Esophagus muscularis mucosa (tissue), 4 donors: ENCODE results near the gene CARMIL1. TPM values are rescaled to one million over a fixed set of nuclear protein-coding genes. Genes with fewer than 3 reads are reported as not detected.

Source experiments
- DNase-seq: peaks from one replicate; pipeline ENCODE4 v3.0.0-alpha.2; 2017; ENCODE audit errors: extremely low spot score
- H3K27ac ChIP-seq, 4 donors: fragments of 200-600 bp; sonication (generic); replicated peaks in 1 of 4; 1 replicate in 3 of 4; 2 replicates in 1 of 4; pipeline ENCODE4 v1.5.1; 2016 to 2019; ENCODE audit warnings: mild to moderate bottlenecking in 1 of 4
- H3K27me3 ChIP-seq, 4 donors: fragments of 200-600 bp; sonication (generic); one replicate each; pipeline versions ENCODE4 v1.5.1 to v1.6.0; 2016 to 2019
- H3K36me3 ChIP-seq, 4 donors: fragments of 200-600 bp; sonication (generic); one replicate each; pipeline ENCODE4 v1.5.1; 2016 to 2019
- H3K4me1 ChIP-seq, 4 donors: fragments of 200-600 bp; sonication (generic); one replicate each; pipeline ENCODE4 v1.5.1; 2016 to 2019
- H3K4me3 ChIP-seq, 4 donors: fragments of 200-600 bp; sonication (generic); 1 replicate in 2 of 4; 2 replicates in 2 of 4; pipeline ENCODE4 v1.5.1; 2016 to 2019; ENCODE audit warnings: mild to moderate bottlenecking in 4 of 4, moderate library complexity in 1 of 4
- H3K9me3 ChIP-seq, 4 donors: fragments of 200-600 bp; sonication (generic); 1 replicate in 3 of 4; 2 replicates in 1 of 4; pipeline ENCODE4 v1.5.1; 2016 to 2019
- CTCF ChIP-seq, 3 experiments: fragments of 200-600 bp in 2 of 3; fragments of 450-650 bp in 1 of 3; sonication (generic) in 2 of 3; IDR thresholded peaks; one replicate each; pipeline ENCODE4 v1.5.1; 2017 to 2019; ENCODE audit warnings: antibody characterized with exemption in 3 of 3, mild to moderate bottlenecking in 2 of 3, moderate library complexity in 1 of 3
- EP300 ChIP-seq: sonication (generic); formaldehyde crosslinking; IDR thresholded peaks from one replicate; pipeline ENCODE4 v1.6.1; 2017; ENCODE audit warnings: antibody characterized with exemption
- POLR2A ChIP-seq: fragments of 450-650 bp; IDR thresholded peaks from one replicate; pipeline ENCODE4 v1.6.1; 2017; ENCODE audit warnings: antibody characterized with exemption, moderate library complexity, mild to moderate bottlenecking, low read depth
- POLR2AphosphoS5 ChIP-seq, 2 donors: sonication (generic); formaldehyde crosslinking; IDR thresholded peaks; one replicate each; pipeline ENCODE4 v1.6.1; 2017; ENCODE audit warnings: antibody characterized with exemption in 2 of 2
- WGBS: methylation state at CpG from one replicate; pipeline ENCODE4 v1.1.5; 2018; 5-methylcytosine and 5-hydroxymethylcytosine counted together
- intact Hi-C: fragments of 100-400 bp; cut with DNase I; formaldehyde crosslinking; loops from one replicate; pipeline ENCODE4 v1.15.1; 2023
- total RNA-seq, 4 donors: library from RNA; depleted of rRNA; stranded (reverse); fragments of >200 nt; gene quantifications; one replicate each; pipeline versions ENCODE4 v1.1.0 to v1.2.1, GENCODE V29; 2016

CARMIL1 gene
- total RNA-seq, 4 donors from 2014 or later: 10.0 to 12.1 (median 11.1) TPM

GRCh38 chr6:25392372-25392771 lies 113.2 kb downstream of the CARMIL1 start:
- no peak overlapping the region for H3K4me3 ChIP-seq
- no peak for DNase-seq
- H3K36me3 ChIP-seq: no peaks in the 10 kb centered on the region
- intact Hi-C loops: no loop called here
- TF ChIP-seq POLR2AphosphoS5 (IDR thresholded peaks at IDR 0.05) (no peak), EP300 (no peak), POLR2A (no peak), CTCF (IDR thresholded peaks at IDR 0.05) (no peak)
- H3K9me3 ChIP-seq: no peaks in the 10 kb centered on the region
- H3K4me1 ChIP-seq: peaks cover 0 to 6% (median 5%) of the 10 kb centered on the region in 4 donors
- no peaks in the 10 kb centered on the region for H3K27me3 ChIP-seq
- WGBS: 55% methylated on average over 2 of the region's 2 CpGs
- no peak overlapping the region for H3K27ac ChIP-seq

GRCh38 chr6:25395731-25396130 lies 116.6 kb downstream of the CARMIL1 start:
- Histone ChIP-seq H3K36me3 (no peaks in the 10 kb centered on the region), H3K9me3 (no peaks in the 10 kb centered on the region), H3K4me3 (no peak overlapping the region), H3K4me1 (peaks cover 0 to 4% (median 0%) of the 10 kb centered on the region in 4 donors), H3K27ac (no peak overlapping the region), H3K27me3 (no peaks in the 10 kb centered on the region)
- intact Hi-C loops: no loop called here
- WGBS: 74% methylated on average over 5 of the region's 5 CpGs
- DNase-seq: no peak
- no peak for TF ChIP-seq POLR2AphosphoS5 (IDR thresholded peaks at IDR 0.05)
- TF ChIP-seq EP300: no peak

- no peaks in the 10 kb centered on the region for H3K36me3 ChIP-seq
- DNase-seq: no peak
- H3K27ac ChIP-seq: no peak overlapping the region
- no peaks in the 10 kb centered on the region for H3K9me3 ChIP-seq
- H3K4me1 ChIP-seq: peaks cover 0 to 2% (median 0%) of the 10 kb centered on the region in 4 donors
- TF ChIP-seq EP300 (no peak), CTCF (IDR thresholded peaks at IDR 0.05) (no peak), POLR2A (no peak), POLR2AphosphoS5 (IDR thresholded peaks at IDR 0.05) (no peak)
- 82% methylated on average over 2 of the region's 2 CpGs for WGBS
- intact Hi-C loops: no loop called here
- no peak overlapping the region for H3K4me3 ChIP-seq
- H3K27me3 ChIP-seq: no peaks in the 10 kb centered on the region
Measured at GRCh38 chr6:25397406-25397805, 118.2 kb downstream of the CARMIL1 start.

GRCh38 chr6:25399885-25400284 lies 120.7 kb downstream of the CARMIL1 start:
- DNase-seq: no peak
- H3K27ac ChIP-seq: no peak overlapping the region
- no peaks in the 10 kb centered on the region for H3K4me1 ChIP-seq
- no peaks in the 10 kb centered on the region for H3K27me3 ChIP-seq
- no peak overlapping the region for H3K4me3 ChIP-seq
- intact Hi-C loops: no loop called here
- H3K9me3 ChIP-seq: no peaks in the 10 kb centered on the region
- TF ChIP-seq POLR2AphosphoS5 (IDR thresholded peaks at IDR 0.05): no peak
- H3K36me3 ChIP-seq: no peaks in the 10 kb centered on the region
- 96% methylated on average over 5 of the region's 5 CpGs for WGBS

GRCh38 chr6:25401711-25402110 lies 122.5 kb downstream of the CARMIL1 start:
- Histone ChIP-seq H3K4me1 (peaks cover 0 to 14% (median 4%) of the 10 kb centered on the region in 4 donors), H3K36me3 (no peaks in the 10 kb centered on the region), H3K27ac (no peak overlapping the region), H3K9me3 (no peaks in the 10 kb centered on the region), H3K27me3 (no peaks in the 10 kb centered on the region), H3K4me3 (no peak overlapping the region)
- TF ChIP-seq EP300 (no peak), POLR2AphosphoS5 (IDR thresholded peaks at IDR 0.05) (no peak), CTCF (IDR thresholded peaks at IDR 0.05) (no peak), POLR2A (no peak)
- WGBS: 71% methylated on average over 5 of the region's 5 CpGs
- intact Hi-C loops: no loop called here
- DNase-seq: no peak

- intact Hi-C loops: no loop called here
- Histone ChIP-seq H3K27ac (no peak overlapping the region), H3K36me3 (no peaks in the 10 kb centered on the region), H3K27me3 (no peaks in the 10 kb centered on the region), H3K9me3 (no peaks in the 10 kb centered on the region), H3K4me1 (peaks cover 0 to 14% (median 4%) of the 10 kb centered on the region in 4 donors), H3K4me3 (no peak overlapping the region)
- no peak for DNase-seq
- no peak for TF ChIP-seq EP300
- TF ChIP-seq CTCF (IDR thresholded peaks at IDR 0.05): no peak
- TF ChIP-seq POLR2A: no peak
- no peak for TF ChIP-seq POLR2AphosphoS5 (IDR thresholded peaks at IDR 0.05)
- 99% methylated on average over 4 of the region's 4 CpGs for WGBS
Measured at GRCh38 chr6:25402125-25402524, 123.0 kb downstream of the CARMIL1 start.
